Caco-2 (cell line): ENCODE results near the gene DMAP1. TPM values are rescaled to one million over a fixed set of nuclear protein-coding genes. Genes with fewer than 3 reads are reported as not detected.

Experiments
- BruUV-seq: library from RNA; stranded (reverse); fragments of 400-500 nt; replicated peaks from 2 replicates; lab custom pipeline; 2021; lab: Mats Ljungman, UMichigan
- CTCF ChIA-PET: fragments of 300-600 bp; sonication (Branson Sonifier 250); formaldehyde crosslinking; loops from one replicate; lab custom pipeline; 2022; ENCODE audit warnings: antibody characterized with exemption; lab: Charles Lee
- POLR2A ChIA-PET: fragments of 300-600 bp; sonication (Branson Sonifier 250); formaldehyde crosslinking; loops from one replicate; lab custom pipeline; 2022; ENCODE audit warnings: antibody characterized with exemption; lab: Charles Lee
- DNase-seq, 2 experiments: peaks; one replicate each; pipeline versions ENCODE4 v3.0.0 to v3.0.0-alpha.2; 2020 to 2022
- H3K27me3 ChIP-seq: replicated peaks from 2 replicates; pipeline ENCODE4 v1.6.0; 2011; ENCODE audit warnings: low read length; ENCODE audit not compliant: control insufficient read depth, insufficient read depth
- H3K36me3 ChIP-seq: 2 replicates; pipeline ENCODE4 v1.5.1; 2011; ENCODE audit warnings: low read length; ENCODE audit not compliant: control insufficient read depth, insufficient read depth
- H3K4me1 ChIP-seq: fragments of 250-450 bp; sonication (Bioruptor Pico); 2 replicates; pipeline ENCODE4 v1.5.1; 2020; ENCODE audit warnings: mild to moderate bottlenecking
- H3K4me3 ChIP-seq: 2 replicates; pipeline ENCODE4 v1.5.1; 2011; ENCODE audit warnings: low read depth, mild to moderate bottlenecking, control low read depth, low read length
- H3K9me3 ChIP-seq: fragments of 250-450 bp; sonication (Bioruptor Pico); 2 replicates; pipeline ENCODE4 v1.5.1; 2020; ENCODE audit warnings: mild to moderate bottlenecking, moderate library complexity
- H3K27ac Mint-ChIP-seq: one replicate; pipeline ENCODE4 v1.8.0; 2022; ENCODE audit warnings: mixed read lengths; ENCODE audit not compliant: unreplicated experiment
- H3K27me3 Mint-ChIP-seq: one replicate; pipeline ENCODE4 v1.8.0; 2022; ENCODE audit warnings: mixed read lengths; ENCODE audit not compliant: insufficient read depth, unreplicated experiment
- H3K36me3 Mint-ChIP-seq: one replicate; pipeline ENCODE4 v1.8.0; 2022; ENCODE audit warnings: mild to moderate bottlenecking, mixed read lengths; ENCODE audit not compliant: insufficient read depth, unreplicated experiment
- H3K4me1 Mint-ChIP-seq: one replicate; pipeline ENCODE4 v1.8.0; 2022; ENCODE audit warnings: low read depth, mixed read lengths; ENCODE audit not compliant: unreplicated experiment
- H3K4me3 Mint-ChIP-seq: one replicate; pipeline ENCODE4 v1.8.0; 2022; ENCODE audit warnings: mild to moderate bottlenecking, moderate library complexity, mixed read lengths; ENCODE audit not compliant: unreplicated experiment
- H3K9me3 Mint-ChIP-seq: one replicate; pipeline ENCODE4 v1.8.0; 2022; ENCODE audit warnings: mixed read lengths; ENCODE audit not compliant: unreplicated experiment
- intact Hi-C: fragments of 100-400 bp; cut with micrococcal nuclease; formaldehyde crosslinking; loops from one replicate; pipeline ENCODE4 v1.10.0; 2022; ENCODE audit not compliant: unreplicated experiment
- total RNA-seq: library from RNA; stranded (reverse); gene quantifications from 2 replicates; pipeline ENCODE4 v1.2.3, GENCODE V29; 2022
- TF ChIP-seq, protein P1 (sequence below), 2 experiments: fragments of 200-600 bp in 1 of 2; IDR thresholded peaks; 1 replicate in 1 of 2; 2 replicates in 1 of 2; pipeline versions ENCODE4 v1.5.1 to v1.8.0; 2011 to 2022; ENCODE audit warnings: antibody characterized with exemption in 1 of 2, control low read depth in 1 of 2, inconsistent platforms in 1 of 2, low read depth in 1 of 2, low read length in 1 of 2, mild to moderate bottlenecking in 1 of 2, moderate library complexity in 1 of 2; ENCODE audit not compliant: insufficient read depth in 1 of 2, severe bottlenecking in 1 of 2, unreplicated experiment in 1 of 2

Gene DMAP1
- total RNA-seq, 1 experiment from 2014 or later = 40.4 TPM

DNA sequence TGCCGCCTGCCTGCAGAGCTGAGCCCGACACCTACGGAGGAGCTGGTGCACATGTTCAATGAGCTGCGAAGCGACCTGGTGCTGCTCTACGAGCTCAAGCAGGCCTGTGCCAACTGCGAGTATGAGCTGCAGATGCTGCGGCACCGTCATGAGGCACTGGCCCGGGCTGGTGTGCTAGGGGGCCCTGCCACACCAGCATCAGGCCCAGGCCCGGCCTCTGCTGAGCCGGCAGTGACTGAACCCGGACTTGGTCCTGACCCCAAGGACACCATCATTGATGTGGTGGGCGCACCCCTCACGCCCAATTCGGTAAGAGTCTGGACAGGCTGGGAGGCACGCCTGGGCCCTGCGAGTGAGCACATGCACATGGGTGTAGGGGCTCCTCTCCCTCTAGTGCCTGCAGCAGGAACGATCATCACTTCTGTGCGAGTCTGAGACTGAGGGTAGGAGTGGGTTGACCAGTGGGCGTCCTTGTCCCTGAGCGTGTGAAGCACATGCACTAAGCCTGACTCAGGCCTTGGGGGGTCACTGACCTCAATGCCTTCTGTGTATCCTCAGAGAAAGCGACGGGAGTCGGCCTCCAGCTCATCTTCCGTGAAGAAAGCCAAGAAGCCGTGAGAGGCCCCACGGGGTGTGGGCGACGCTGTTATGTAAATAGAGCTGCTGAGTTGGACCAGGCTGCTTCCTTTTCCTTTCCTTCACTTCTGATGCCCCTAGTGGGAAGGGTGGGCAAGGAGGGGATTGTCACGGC lies 6.9 kb downstream of the DMAP1 start:
- Mint-ChIP-seq H3K36me3 (peaks cover 9% of the 10 kb centered on the region), H3K9me3 (no peaks in the 10 kb centered on the region), H3K4me3 (no peak overlapping the region), H3K27ac (no peak overlapping the region), H3K4me1 (no peaks in the 10 kb centered on the region), H3K27me3 (no peaks in the 10 kb centered on the region)
- ChIA-PET CTCF (no interaction called here), POLR2A (interaction anchor here (0.6 kb wide), 1 partner anchor 483 kb away, joined by 3 read pairs; no protein-coding TSS in a partner anchor)
- Histone ChIP-seq H3K4me3 (no peak overlapping the region), H3K9me3 (no peaks in the 10 kb centered on the region), H3K27me3 (no peaks in the 10 kb centered on the region), H3K4me1 (peaks cover 6% of the 10 kb centered on the region), H3K36me3 (0 out of 2 replicates have a peak, but pooled peaks cover 2% of the 10 kb centered on the region)
- DNase-seq = no peak
- BruUV-seq = no TSS peak
- intact Hi-C loops = no loop called here
- TF ChIP-seq, protein P1, sequence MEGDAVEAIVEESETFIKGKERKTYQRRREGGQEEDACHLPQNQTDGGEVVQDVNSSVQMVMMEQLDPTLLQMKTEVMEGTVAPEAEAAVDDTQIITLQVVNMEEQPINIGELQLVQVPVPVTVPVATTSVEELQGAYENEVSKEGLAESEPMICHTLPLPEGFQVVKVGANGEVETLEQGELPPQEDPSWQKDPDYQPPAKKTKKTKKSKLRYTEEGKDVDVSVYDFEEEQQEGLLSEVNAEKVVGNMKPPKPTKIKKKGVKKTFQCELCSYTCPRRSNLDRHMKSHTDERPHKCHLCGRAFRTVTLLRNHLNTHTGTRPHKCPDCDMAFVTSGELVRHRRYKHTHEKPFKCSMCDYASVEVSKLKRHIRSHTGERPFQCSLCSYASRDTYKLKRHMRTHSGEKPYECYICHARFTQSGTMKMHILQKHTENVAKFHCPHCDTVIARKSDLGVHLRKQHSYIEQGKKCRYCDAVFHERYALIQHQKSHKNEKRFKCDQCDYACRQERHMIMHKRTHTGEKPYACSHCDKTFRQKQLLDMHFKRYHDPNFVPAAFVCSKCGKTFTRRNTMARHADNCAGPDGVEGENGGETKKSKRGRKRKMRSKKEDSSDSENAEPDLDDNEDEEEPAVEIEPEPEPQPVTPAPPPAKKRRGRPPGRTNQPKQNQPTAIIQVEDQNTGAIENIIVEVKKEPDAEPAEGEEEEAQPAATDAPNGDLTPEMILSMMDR (IDR thresholded peaks at IDR 0.05; ENCODE audit: insufficient read depth in 1 of 2, low read depth in 1 of 2, low read length in 1 of 2, severe bottlenecking in 1 of 2, unreplicated experiment in 1 of 2) = no peak

DNA sequence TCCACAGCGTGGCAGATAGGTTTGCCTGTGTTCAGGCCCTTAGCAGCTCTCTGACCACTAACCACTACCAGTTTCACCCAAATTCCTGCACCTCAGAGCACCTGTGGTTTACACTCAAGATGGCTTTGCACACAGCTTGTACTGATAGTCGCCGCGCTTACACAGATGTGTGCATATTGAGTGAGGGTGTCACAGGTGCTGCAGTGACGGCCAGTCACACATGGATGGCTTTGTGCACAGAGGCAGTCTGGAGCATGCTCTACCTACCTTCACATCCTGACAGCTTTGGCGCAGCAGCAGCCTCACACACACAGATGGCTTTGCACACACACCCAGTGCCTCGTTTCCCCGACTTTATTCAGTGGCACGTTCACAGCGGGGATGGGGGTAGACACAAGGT lies 7.5 kb downstream of the DMAP1 start:
- Histone ChIP-seq H3K27me3 (no peaks in the 10 kb centered on the region), H3K9me3 (no peaks in the 10 kb centered on the region), H3K36me3 (0 out of 2 replicates have a peak, but pooled peaks cover 2% of the 10 kb centered on the region), H3K4me3 (no peak overlapping the region), H3K4me1 (peaks cover 6% of the 10 kb centered on the region)
- H3K4me1 Mint-ChIP-seq = no peaks in the 10 kb centered on the region
- peaks cover 5% of the 10 kb centered on the region for H3K36me3 Mint-ChIP-seq
- no peaks in the 10 kb centered on the region for H3K9me3 Mint-ChIP-seq
- TF ChIP-seq, protein P1 (IDR thresholded peaks at IDR 0.05; ENCODE audit: insufficient read depth in 1 of 2, low read depth in 1 of 2, low read length in 1 of 2, severe bottlenecking in 1 of 2, unreplicated experiment in 1 of 2) = no peak
- no peak for DNase-seq
- ChIA-PET POLR2A (interaction anchor here (0.6 kb wide), 1 partner anchor 483 kb away, joined by 3 read pairs; no protein-coding TSS in a partner anchor), CTCF (no interaction called here)
- intact Hi-C loops = no loop called here
- BruUV-seq = no TSS peak
- H3K27me3 Mint-ChIP-seq = no peaks in the 10 kb centered on the region
- no peak overlapping the region for H3K4me3 Mint-ChIP-seq
- no peak overlapping the region for H3K27ac Mint-ChIP-seq

DNA sequence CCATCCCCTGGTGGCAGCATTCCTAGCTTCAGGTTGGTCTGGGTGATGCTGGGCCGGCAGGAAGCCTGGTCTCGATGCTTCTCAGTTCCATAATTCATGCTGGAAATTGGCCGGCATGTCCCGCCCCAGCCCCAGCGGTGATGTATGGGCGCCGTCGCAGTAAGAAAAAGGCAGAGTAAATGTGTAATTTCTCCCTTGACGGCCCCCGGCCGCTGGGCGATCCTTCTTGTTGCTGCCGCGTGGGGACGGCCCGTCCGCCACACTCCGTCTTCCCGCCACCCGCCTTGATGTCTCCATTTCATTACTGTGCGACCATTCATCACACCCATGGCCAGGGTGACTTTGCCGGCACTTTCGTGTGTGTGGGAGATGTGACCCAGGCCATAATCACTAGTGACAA lies 8.5 kb downstream of the DMAP1 start:
- intact Hi-C loops = no loop called here
- Histone ChIP-seq H3K27me3 (no peaks in the 10 kb centered on the region), H3K9me3 (no peaks in the 10 kb centered on the region), H3K4me3 (no peak overlapping the region), H3K36me3 (0 out of 2 replicates have a peak, but pooled peaks cover 2% of the 10 kb centered on the region), H3K4me1 (peaks cover 6% of the 10 kb centered on the region)
- H3K27me3 Mint-ChIP-seq = no peaks in the 10 kb centered on the region
- ChIA-PET CTCF (interaction anchor here (1.0 kb wide), 1 partner anchor 15 kb away, joined by 3 read pairs; no protein-coding TSS in a partner anchor), POLR2A (no interaction called here)
- no TSS peak for BruUV-seq
- H3K4me3 Mint-ChIP-seq = no peak overlapping the region
- no peak for DNase-seq
- H3K9me3 Mint-ChIP-seq = no peaks in the 10 kb centered on the region
- H3K27ac Mint-ChIP-seq = no peak overlapping the region
- H3K4me1 Mint-ChIP-seq = no peaks in the 10 kb centered on the region
- TF ChIP-seq, protein P1 (IDR thresholded peaks at IDR 0.05; ENCODE audit: insufficient read depth in 1 of 2, low read depth in 1 of 2, low read length in 1 of 2, severe bottlenecking in 1 of 2, unreplicated experiment in 1 of 2) = no peak
- no peaks in the 10 kb centered on the region for H3K36me3 Mint-ChIP-seq
